Left ventricle myocardium inferior (tissue), 1 donor: Measurements from ENCODE around the gene HOXC13. TPM values are rescaled to one million over a fixed set of nuclear protein-coding genes. Genes with fewer than 3 reads are reported as not detected.

Source experiments
- DNase-seq: peaks from one replicate; pipeline ENCODE4 v3.0.0-alpha.2; 2020
- H3K27ac ChIP-seq: fragments of 200-600 bp; replicated peaks from 2 replicates; pipeline ENCODE4 v1.8.0; 2021
- H3K27me3 ChIP-seq: fragments of 200-600 bp; 2 replicates; pipeline ENCODE4 v1.8.0; 2021; ENCODE audit warnings: low read depth
- H3K36me3 ChIP-seq: fragments of 200-600 bp; 2 replicates; pipeline ENCODE4 v1.8.0; 2021
- H3K4me1 ChIP-seq: fragments of 200-600 bp; 2 replicates; pipeline ENCODE4 v1.8.0; 2021
- H3K4me3 ChIP-seq: fragments of 200-600 bp; 2 replicates; pipeline ENCODE4 v1.8.0; 2021; ENCODE audit warnings: mild to moderate bottlenecking, moderate library complexity
- H3K9me3 ChIP-seq: fragments of 200-600 bp; replicated peaks from 2 replicates; pipeline ENCODE4 v1.8.0; 2021
- intact Hi-C: fragments of 100-400 bp; cut with micrococcal nuclease; formaldehyde crosslinking; loops from one replicate; pipeline ENCODE4 v1.11.0; 2022
- total RNA-seq: library from RNA; stranded (reverse); fragmentation: NEBNext Ultra II Directional; extraction: Animal tissue kit (Norgen Biotek cat#: 25700); gene quantifications from one replicate; pipeline ENCODE4 v1.2.1, GENCODE V29; 2021
- TF ChIP-seq, protein P1 (sequence below): fragments of 200-600 bp; IDR thresholded peaks from 2 replicates; pipeline ENCODE4 v1.8.0; 2021; ENCODE audit warnings: antibody characterized with exemption, mild to moderate bottlenecking, borderline replicate concordance
- donor health status: DM: no; HTN: yes; CAD: no; lungs with severe emphysema.

The HOXC13 gene
- total RNA-seq, 1 donor from 2014 or later = not detected

DNA sequence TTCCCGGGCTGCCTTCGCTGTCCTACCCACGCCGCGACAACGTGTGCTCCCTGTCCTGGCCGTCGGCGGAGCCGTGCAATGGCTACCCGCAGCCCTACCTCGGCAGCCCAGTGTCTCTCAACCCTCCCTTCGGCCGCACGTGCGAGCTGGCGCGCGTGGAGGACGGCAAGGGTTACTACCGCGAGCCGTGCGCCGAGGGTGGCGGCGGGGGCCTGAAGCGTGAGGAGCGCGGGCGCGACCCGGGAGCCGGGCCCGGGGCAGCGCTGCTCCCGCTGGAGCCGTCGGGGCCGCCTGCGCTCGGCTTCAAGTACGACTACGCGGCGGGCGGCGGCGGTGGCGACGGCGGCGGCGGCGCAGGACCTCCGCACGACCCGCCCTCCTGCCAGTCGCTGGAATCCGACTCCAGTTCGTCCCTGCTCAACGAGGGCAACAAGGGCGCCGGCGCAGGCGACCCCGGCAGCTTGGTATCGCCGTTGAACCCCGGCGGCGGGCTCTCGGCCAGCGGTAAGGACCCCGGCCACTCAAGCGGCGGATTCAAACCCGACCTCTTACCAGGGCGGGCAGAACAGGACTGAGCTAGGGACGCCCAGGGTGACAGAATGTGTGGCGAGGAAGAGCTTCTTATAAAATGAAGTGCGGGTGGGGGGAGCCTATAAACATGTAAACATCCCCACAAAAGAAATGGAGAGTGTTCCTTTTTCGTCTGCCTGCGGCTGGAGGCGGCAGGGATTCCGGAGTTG is 16.6 kb downstream of the HOXC13 start:
- DNase-seq = no peak
- intact Hi-C loops = no loop called here
- Histone ChIP-seq H3K4me1 (peaks cover 12% of the 10 kb centered on the region), H3K36me3 (no peaks in the 10 kb centered on the region), H3K27ac (no peak overlapping the region), H3K27me3 (peaks cover 100% of the 10 kb centered on the region), H3K9me3 (no peaks in the 10 kb centered on the region), H3K4me3 (no peak overlapping the region)
- TF ChIP-seq, protein P1, sequence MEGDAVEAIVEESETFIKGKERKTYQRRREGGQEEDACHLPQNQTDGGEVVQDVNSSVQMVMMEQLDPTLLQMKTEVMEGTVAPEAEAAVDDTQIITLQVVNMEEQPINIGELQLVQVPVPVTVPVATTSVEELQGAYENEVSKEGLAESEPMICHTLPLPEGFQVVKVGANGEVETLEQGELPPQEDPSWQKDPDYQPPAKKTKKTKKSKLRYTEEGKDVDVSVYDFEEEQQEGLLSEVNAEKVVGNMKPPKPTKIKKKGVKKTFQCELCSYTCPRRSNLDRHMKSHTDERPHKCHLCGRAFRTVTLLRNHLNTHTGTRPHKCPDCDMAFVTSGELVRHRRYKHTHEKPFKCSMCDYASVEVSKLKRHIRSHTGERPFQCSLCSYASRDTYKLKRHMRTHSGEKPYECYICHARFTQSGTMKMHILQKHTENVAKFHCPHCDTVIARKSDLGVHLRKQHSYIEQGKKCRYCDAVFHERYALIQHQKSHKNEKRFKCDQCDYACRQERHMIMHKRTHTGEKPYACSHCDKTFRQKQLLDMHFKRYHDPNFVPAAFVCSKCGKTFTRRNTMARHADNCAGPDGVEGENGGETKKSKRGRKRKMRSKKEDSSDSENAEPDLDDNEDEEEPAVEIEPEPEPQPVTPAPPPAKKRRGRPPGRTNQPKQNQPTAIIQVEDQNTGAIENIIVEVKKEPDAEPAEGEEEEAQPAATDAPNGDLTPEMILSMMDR = no peak

DNA sequence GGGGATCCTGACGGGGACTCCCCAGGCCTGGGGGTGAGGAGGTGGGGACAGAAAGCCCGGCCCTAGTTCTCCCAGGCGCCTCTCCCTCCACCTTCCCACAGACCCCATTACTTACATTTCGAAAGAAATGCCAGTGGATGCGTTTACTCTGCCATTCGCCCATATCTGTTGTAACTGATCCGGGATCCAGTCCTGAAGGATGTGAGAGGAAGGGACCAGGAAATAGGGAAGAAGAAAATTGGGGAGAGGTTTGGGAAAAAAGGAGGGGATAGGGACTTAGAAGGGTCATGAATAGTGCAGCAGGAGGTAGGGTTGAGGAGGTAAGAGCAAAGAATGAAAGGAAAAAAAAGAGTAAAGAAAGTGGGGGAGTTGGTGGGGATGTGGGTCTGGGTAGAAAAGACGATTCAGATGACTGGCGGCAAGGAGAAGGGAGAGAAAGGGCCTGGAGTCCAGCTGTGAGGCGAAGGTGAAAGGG is 17.2 kb downstream of the HOXC13 start:
- no peak overlapping the region for H3K27ac ChIP-seq
- peaks cover 100% of the 10 kb centered on the region for H3K27me3 ChIP-seq
- TF ChIP-seq, protein P1 = no peak
- intact Hi-C loops = no loop called here
- no peak overlapping the region for H3K4me3 ChIP-seq
- peaks cover 15% of the 10 kb centered on the region for H3K4me1 ChIP-seq
- H3K9me3 ChIP-seq = no peaks in the 10 kb centered on the region
- DNase-seq = no peak
- H3K36me3 ChIP-seq = no peaks in the 10 kb centered on the region

DNA sequence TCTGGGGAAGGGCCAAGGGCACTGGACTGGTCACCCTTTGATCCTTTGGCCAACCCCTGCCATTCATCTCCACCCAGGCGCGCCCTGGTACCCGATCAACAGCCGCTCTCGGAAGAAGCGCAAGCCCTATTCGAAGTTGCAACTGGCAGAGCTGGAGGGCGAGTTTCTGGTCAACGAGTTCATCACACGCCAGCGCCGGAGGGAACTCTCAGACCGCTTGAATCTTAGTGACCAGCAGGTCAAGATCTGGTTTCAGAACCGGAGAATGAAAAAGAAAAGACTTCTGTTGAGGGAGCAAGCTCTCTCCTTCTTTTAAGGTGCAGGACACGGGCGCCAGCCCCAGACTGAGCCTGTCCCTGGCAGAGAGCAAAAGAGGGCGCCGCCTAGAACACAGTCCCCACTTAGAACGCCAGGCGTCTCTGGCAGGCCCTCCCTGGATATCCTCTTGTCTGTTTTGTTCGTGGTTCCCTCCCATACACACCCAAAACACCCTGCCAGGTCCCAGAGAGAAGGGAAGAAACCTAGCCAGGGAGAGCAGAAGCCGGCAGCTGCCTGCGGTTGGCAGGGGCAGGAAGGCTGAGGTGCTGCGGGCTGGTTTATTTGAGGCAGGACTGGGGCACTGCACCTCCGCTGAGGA is 17.7 kb downstream of the HOXC13 start:
- no peak overlapping the region for H3K27ac ChIP-seq
- no peak overlapping the region for H3K4me3 ChIP-seq
- peaks cover 100% of the 10 kb centered on the region for H3K27me3 ChIP-seq
- H3K4me1 ChIP-seq = peaks cover 15% of the 10 kb centered on the region
- intact Hi-C loops = no loop called here
- H3K9me3 ChIP-seq = no peaks in the 10 kb centered on the region
- DNase-seq = no peak
- TF ChIP-seq, protein P1 = no peak
- no peaks in the 10 kb centered on the region for H3K36me3 ChIP-seq

DNA sequence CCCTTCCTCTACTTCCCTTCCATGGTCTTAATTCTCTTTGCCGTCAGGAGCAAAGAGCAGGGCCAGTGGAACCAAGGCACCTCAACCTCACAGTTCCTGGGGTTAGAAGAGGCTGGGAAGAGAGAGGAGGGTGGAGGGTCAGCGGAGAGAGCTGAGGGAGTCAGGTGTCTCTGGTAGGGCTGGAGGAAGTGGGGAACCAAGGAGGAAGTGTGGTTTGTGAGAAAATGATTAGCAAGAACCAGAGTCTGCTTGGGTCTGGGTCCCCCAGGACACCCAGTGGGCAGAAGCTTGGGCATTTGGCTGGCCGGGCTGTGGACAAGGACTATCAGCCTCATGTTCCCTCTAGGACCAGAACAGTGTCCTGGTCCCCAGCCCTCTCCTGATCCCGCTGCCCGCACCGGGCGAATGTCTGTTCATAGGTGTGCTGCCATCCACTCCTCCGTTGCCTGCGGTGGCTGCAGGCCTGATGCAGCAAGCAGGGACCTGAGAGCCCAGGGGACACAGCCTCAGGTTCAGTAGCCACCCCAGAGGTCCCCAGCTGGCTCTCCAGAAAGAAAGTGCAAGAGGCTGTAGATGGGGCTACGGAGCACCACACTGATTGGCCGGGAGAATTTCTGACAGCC is 18.4 kb downstream of the HOXC13 start:
- H3K36me3 ChIP-seq = no peaks in the 10 kb centered on the region
- no peak overlapping the region for H3K4me3 ChIP-seq
- no peak for DNase-seq
- peaks cover 13% of the 10 kb centered on the region for H3K4me1 ChIP-seq
- H3K27ac ChIP-seq = no peak overlapping the region
- TF ChIP-seq, protein P1 = no peak
- H3K27me3 ChIP-seq = peaks cover 100% of the 10 kb centered on the region
- intact Hi-C loops = no loop called here
- H3K9me3 ChIP-seq = no peaks in the 10 kb centered on the region

DNA sequence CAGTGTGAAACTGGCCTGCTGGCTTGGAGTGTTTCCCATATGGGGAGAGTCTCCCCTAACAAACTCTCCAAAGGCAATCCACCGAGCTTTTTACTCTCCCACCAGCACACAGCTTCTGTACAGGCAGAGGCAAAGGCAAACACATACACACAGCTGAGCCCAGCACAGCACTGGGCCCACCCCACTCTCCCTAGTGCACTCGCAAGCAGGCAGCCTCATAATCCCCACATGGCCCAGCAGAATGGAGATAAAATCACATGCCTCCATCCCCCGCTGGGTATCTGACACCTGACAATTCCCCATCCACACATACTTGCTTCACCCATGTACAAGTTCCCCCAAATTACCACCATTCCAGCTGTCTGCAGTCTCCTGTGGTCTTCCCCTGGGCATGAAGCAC is 19.5 kb downstream of the HOXC13 start:
- H3K27me3 ChIP-seq = peaks cover 100% of the 10 kb centered on the region

More for the DNA sequence above, 19.5 kb downstream of the HOXC13 start:
- intact Hi-C loops = no loop called here
- H3K4me3 ChIP-seq = no peak overlapping the region
- TF ChIP-seq, protein P1 = no peak
- no peak for DNase-seq
- no peaks in the 10 kb centered on the region for H3K36me3 ChIP-seq
- no peaks in the 10 kb centered on the region for H3K9me3 ChIP-seq
- no peak overlapping the region for H3K27ac ChIP-seq
- H3K4me1 ChIP-seq = peaks cover 10% of the 10 kb centered on the region
